Measurements from ENCODE around the gene HBZ.
"Not testable (repeated sequence)": the region's sequence is repeated elsewhere in the genome, so short reads cannot be mapped to it uniquely, and the experiment has no call there.

DNA sequence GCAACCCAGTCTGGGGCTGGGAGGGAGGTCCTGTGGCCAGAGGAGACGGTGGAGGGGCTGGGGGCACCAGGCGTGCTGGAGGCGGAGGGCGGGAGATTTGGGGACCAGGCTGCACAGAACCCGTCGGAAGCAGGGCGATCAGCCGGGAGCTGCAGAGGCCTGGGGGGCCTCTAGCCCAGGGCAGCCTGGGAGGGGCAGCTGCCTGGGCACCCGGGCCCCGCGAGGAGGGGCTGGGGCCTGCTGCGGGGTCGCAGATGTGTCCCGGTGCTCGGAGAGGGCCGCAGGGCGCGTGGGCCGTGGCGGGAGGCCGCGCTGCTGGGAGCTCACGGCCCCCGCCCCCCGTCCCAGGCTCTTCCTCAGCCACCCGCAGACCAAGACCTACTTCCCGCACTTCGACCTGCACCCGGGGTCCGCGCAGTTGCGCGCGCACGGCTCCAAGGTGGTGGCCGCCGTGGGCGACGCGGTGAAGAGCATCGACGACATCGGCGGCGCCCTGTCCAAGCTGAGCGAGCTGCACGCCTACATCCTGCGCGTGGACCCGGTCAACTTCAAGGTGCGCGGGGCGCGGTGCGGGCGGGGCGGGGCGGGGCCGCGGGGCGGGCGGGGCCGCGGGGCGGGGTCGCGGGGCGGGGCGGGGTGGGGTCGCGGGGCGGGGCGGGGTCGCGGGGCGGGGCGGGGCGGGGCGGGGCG lies 11.8 kb downstream of the HBZ start:
- not testable (repeated sequence) for TF ChIP-seq EZH2 (IDR thresholded peaks at IDR 0.05; ENCODE audit: borderline replicate concordance, low read length)
- TF ChIP-seq, protein P1, sequence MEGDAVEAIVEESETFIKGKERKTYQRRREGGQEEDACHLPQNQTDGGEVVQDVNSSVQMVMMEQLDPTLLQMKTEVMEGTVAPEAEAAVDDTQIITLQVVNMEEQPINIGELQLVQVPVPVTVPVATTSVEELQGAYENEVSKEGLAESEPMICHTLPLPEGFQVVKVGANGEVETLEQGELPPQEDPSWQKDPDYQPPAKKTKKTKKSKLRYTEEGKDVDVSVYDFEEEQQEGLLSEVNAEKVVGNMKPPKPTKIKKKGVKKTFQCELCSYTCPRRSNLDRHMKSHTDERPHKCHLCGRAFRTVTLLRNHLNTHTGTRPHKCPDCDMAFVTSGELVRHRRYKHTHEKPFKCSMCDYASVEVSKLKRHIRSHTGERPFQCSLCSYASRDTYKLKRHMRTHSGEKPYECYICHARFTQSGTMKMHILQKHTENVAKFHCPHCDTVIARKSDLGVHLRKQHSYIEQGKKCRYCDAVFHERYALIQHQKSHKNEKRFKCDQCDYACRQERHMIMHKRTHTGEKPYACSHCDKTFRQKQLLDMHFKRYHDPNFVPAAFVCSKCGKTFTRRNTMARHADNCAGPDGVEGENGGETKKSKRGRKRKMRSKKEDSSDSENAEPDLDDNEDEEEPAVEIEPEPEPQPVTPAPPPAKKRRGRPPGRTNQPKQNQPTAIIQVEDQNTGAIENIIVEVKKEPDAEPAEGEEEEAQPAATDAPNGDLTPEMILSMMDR (conservative IDR thresholded peaks at IDR 0.05 in 1 of 2, IDR thresholded peaks at IDR 0.05 in 1 of 2; ENCODE audit: extremely low read depth in 1 of 2, insufficient read depth in 1 of 2, low read depth in 1 of 2, low read length in 2 of 2): not testable (repeated sequence)

Measured in mammary epithelial cell (primary cell).